HG03280 (cell line): Measurements from ENCODE around the gene CABP2.
"Not testable (repeated sequence)": the region's sequence is repeated elsewhere in the genome, so short reads cannot be mapped to it uniquely, and the experiment has no call there.

Experiments
- ATAC-seq: cut with Tn5 transposase; IDR thresholded peaks from one replicate; pipeline ENCODE4 v1.9.1; 2021; ENCODE audit warnings: mild to moderate bottlenecking, moderate library complexity; ENCODE audit not compliant: unreplicated experiment

The CABP2 gene

GRCh38 chr11:67539550-67539949 is 16.3 kb upstream of the CABP2 start:
- no peak for ATAC-seq

GRCh38 chr11:67538823-67539505 is 15.7 kb upstream of the CABP2 start:
- ATAC-seq, result no peak

GRCh38 chr11:67538306-67538705 is 15.1 kb upstream of the CABP2 start:
- ATAC-seq, result no peak

GRCh38 chr11:67535561-67535960 is 12.3 kb upstream of the CABP2 start:
- ATAC-seq, result no peak

- ATAC-seq, result no peak
Observed at GRCh38 chr11:67534070-67534679, 10.9 kb upstream of the CABP2 start.

- no peak for ATAC-seq
Observed at GRCh38 chr11:67532889-67533288, 9.6 kb upstream of the CABP2 start.

- no peak for ATAC-seq
Observed at GRCh38 chr11:67530282-67530592, 7.0 kb upstream of the CABP2 start.

- no peak for ATAC-seq
Observed at GRCh38 chr11:67528376-67528775, 5.1 kb upstream of the CABP2 start.

GRCh38 chr11:67525275-67525976 is 2.2 kb upstream of the CABP2 start:
- ATAC-seq, result no peak

- no peak for ATAC-seq
Observed at GRCh38 chr11:67524480-67524808, 1.2 kb upstream of the CABP2 start.

- no peak for ATAC-seq
Observed at GRCh38 chr11:67523556-67524479, 572 bp upstream of the CABP2 start.

- no peak for ATAC-seq
Observed at GRCh38 chr11:67522338-67522737, 908 bp downstream of the CABP2 start.

- no peak for ATAC-seq
Observed at GRCh38 chr11:67521924-67522323, 1.3 kb downstream of the CABP2 start.

GRCh38 chr11:67520856-67521824 is 2.1 kb downstream of the CABP2 start:
- ATAC-seq, result no peak

GRCh38 chr11:67519726-67520125 is 3.5 kb downstream of the CABP2 start:
- no peak for ATAC-seq

GRCh38 chr11:67517784-67518552 is 5.3 kb downstream of the CABP2 start:
- no peak for ATAC-seq

- ATAC-seq, result no peak
Observed at GRCh38 chr11:67516806-67517205, 6.4 kb downstream of the CABP2 start.

- no peak for ATAC-seq
Observed at GRCh38 chr11:67514116-67514515, 9.1 kb downstream of the CABP2 start.

GRCh38 chr11:67511558-67511957 is 11.7 kb downstream of the CABP2 start:
- not testable (repeated sequence) for ATAC-seq

- ATAC-seq, result no peak
Observed at GRCh38 chr11:67510023-67510345, 13.3 kb downstream of the CABP2 start.
